ENCODE measurements around the gene HIF3A.

HIF3A gene

GRCh38 chr19:46364359-46364758 is 67.5 kb downstream of the HIF3A start:
- H3K4me3 ChIP-seq (replicated peaks; ENCODE audit: low read depth, low read length) = no peak overlapping the region
- H3K27me3 ChIP-seq (replicated peaks; ENCODE audit: control insufficient read depth, insufficient read depth, low read length) = no peaks in the 10 kb centered on the region
- TF ChIP-seq CTCF (IDR thresholded peaks at IDR 0.05; ENCODE audit: insufficient read depth, low read length, poor library complexity, severe bottlenecking) = no peak
- no peak for DNase-seq (ENCODE audit: extremely low read depth, insufficient read length)
- H3K36me3 ChIP-seq (ENCODE audit: control insufficient read depth, insufficient read depth, low read length) = peaks cover 14% of the 10 kb centered on the region

GRCh38 chr19:46365561-46365960 is 68.7 kb downstream of the HIF3A start:
- no peak for TF ChIP-seq CTCF (IDR thresholded peaks at IDR 0.05; ENCODE audit: insufficient read depth, low read length, poor library complexity, severe bottlenecking)
- no peaks in the 10 kb centered on the region for H3K27me3 ChIP-seq (replicated peaks; ENCODE audit: control insufficient read depth, insufficient read depth, low read length)
- DNase-seq (ENCODE audit: extremely low read depth, insufficient read length) = no peak
- peaks cover 17% of the 10 kb centered on the region for H3K36me3 ChIP-seq (ENCODE audit: control insufficient read depth, insufficient read depth, low read length)
- no peak overlapping the region for H3K4me3 ChIP-seq (replicated peaks; ENCODE audit: low read depth, low read length)

- H3K4me3 ChIP-seq (replicated peaks; ENCODE audit: low read depth, low read length) = no peak overlapping the region
- TF ChIP-seq CTCF (IDR thresholded peaks at IDR 0.05; ENCODE audit: insufficient read depth, low read length, poor library complexity, severe bottlenecking) = no peak
- H3K36me3 ChIP-seq (ENCODE audit: control insufficient read depth, insufficient read depth, low read length) = peaks cover 17% of the 10 kb centered on the region
- H3K27me3 ChIP-seq (replicated peaks; ENCODE audit: control insufficient read depth, insufficient read depth, low read length) = no peaks in the 10 kb centered on the region
- no peak for DNase-seq (ENCODE audit: extremely low read depth, insufficient read length)
Measured at GRCh38 chr19:46366620-46367292, 69.9 kb downstream of the HIF3A start.

GRCh38 chr19:46367426-46367825 is 70.6 kb downstream of the HIF3A start:
- H3K36me3 ChIP-seq (ENCODE audit: control insufficient read depth, insufficient read depth, low read length) = peaks cover 17% of the 10 kb centered on the region
- H3K27me3 ChIP-seq (replicated peaks; ENCODE audit: control insufficient read depth, insufficient read depth, low read length) = no peaks in the 10 kb centered on the region
- no peak overlapping the region for H3K4me3 ChIP-seq (replicated peaks; ENCODE audit: low read depth, low read length)
- DNase-seq (ENCODE audit: extremely low read depth, insufficient read length) = no peak
- no peak for TF ChIP-seq CTCF (IDR thresholded peaks at IDR 0.05; ENCODE audit: insufficient read depth, low read length, poor library complexity, severe bottlenecking)

- Histone ChIP-seq H3K4me3 (replicated peaks; ENCODE audit: low read depth, low read length) (no peak overlapping the region), H3K36me3 (ENCODE audit: control insufficient read depth, insufficient read depth, low read length) (peaks cover 17% of the 10 kb centered on the region), H3K27me3 (replicated peaks; ENCODE audit: control insufficient read depth, insufficient read depth, low read length) (no peaks in the 10 kb centered on the region)
- TF ChIP-seq CTCF (IDR thresholded peaks at IDR 0.05; ENCODE audit: insufficient read depth, low read length, poor library complexity, severe bottlenecking) = no peak
- DNase-seq (ENCODE audit: extremely low read depth, insufficient read length) = no peak
Measured at GRCh38 chr19:46368116-46368515, 71.3 kb downstream of the HIF3A start.

- Histone ChIP-seq H3K27me3 (replicated peaks; ENCODE audit: control insufficient read depth, insufficient read depth, low read length) (no peaks in the 10 kb centered on the region), H3K36me3 (ENCODE audit: control insufficient read depth, insufficient read depth, low read length) (peaks cover 19% of the 10 kb centered on the region), H3K4me3 (replicated peaks; ENCODE audit: low read depth, low read length) (no peak overlapping the region)
- DNase-seq (ENCODE audit: extremely low read depth, insufficient read length) = no peak
- TF ChIP-seq CTCF (IDR thresholded peaks at IDR 0.05; ENCODE audit: insufficient read depth, low read length, poor library complexity, severe bottlenecking) = no peak
Measured at GRCh38 chr19:46369817-46370216, 73.0 kb downstream of the HIF3A start.

Data from GM06990 (cell line).